ENCODE measurements around the gene PRR3. TPM values are rescaled to one million over a fixed set of nuclear protein-coding genes. Genes with fewer than 3 reads are reported as not detected.

PRR3 gene
- total and polyA plus RNA-seq, 2 of the 13 experiments (the other 11 are each of a cell fraction or from before 2014, with no cell fraction given): 14.6 to 21.2 TPM

- no peak for FAIRE-seq
- 75% methylated on average over 1 of the region's 1 CpG for WGBS (ENCODE audit: low lambda C conversion rate)
- Histone ChIP-seq H3K79me2 (ENCODE audit: insufficient read depth, low read length) (no peaks in the 10 kb centered on the region), H3K4me3 (replicated peaks in 1 of 3; ENCODE audit: insufficient read depth in 1 of 3, low read depth in 2 of 3, low read length in 3 of 3) (no peak overlapping the region), H3K4me1 (ENCODE audit: insufficient read depth, low read length) (no peaks in the 10 kb centered on the region), H3K4me2 (ENCODE audit: low read depth, low read length) (no peak overlapping the region), H3K36me3 (replicated peaks in 1 of 2; ENCODE audit: control insufficient read depth in 1 of 2, insufficient read depth in 2 of 2, low read length in 2 of 2) (peaks cover 22 to 68% of the 10 kb centered on the region in 2 experiments), H4K20me1 (ENCODE audit: insufficient read depth, low read length) (no peaks in the 10 kb centered on the region), H2AFZ (ENCODE audit: low read length) (no peak overlapping the region), H3K9ac (ENCODE audit: insufficient read depth, low read depth, low read length) (no peak overlapping the region), H3K27me3 (ENCODE audit: control insufficient read depth in 1 of 2, insufficient read depth in 2 of 2, low read length in 2 of 2) (no peaks in the 10 kb centered on the region), H3K27ac (ENCODE audit: extremely low read length, insufficient read depth, low read length) (no peak overlapping the region), H3K9me3 (ENCODE audit: low read length) (no peaks in the 10 kb centered on the region)
- intact Hi-C loops (cut with micrococcal nuclease; ENCODE audit: unreplicated experiment): no loop called here
- CTCF ChIA-PET (ENCODE audit: low intra/inter-chr PET ratio, low total read pairs): no interaction called here
- BruUV-seq (replicated peaks): no TSS peak
- no peak for ATAC-seq
- peak; percentile 72; the same call in 1 of the 2 replicates for TF ChIP-seq NFE2L2 (IDR thresholded peaks at IDR 0.05; ENCODE audit: low read length)
- 0 out of 4 replicates have a peak, but pooled peaks of 1 of the 2 experiments have one; percentile 16 for TF ChIP-seq MAFK (conservative IDR thresholded peaks at IDR 0.05 in 1 of 2, IDR thresholded peaks at IDR 0.05 in 1 of 2; ENCODE audit: low read length in 2 of 2)
- no peak for TF ChIP-seq HMGXB4 (CRISPR knock-in tag; IDR thresholded peaks at IDR 0.05; ENCODE audit: borderline replicate concordance in 1 of 2, low read depth in 1 of 2)
- no peak for TF ChIP-seq KDM1A (CRISPR knock-in tag; IDR thresholded peaks at IDR 0.05)
- in situ Hi-C loops (cut with HindIII; ENCODE audit: extremely low pct_ligation_motif_present, low pct_unique_long_range_greater_than_20kb): no loop called here
- POLR2A ChIA-PET: interaction anchor here (1.6 to 2.0 kb wide), 3 partner anchors 10 to 23 kb away, joined by 7 to 16 read pairs (median 7); partner anchors contain the start of gene ABCF1
- DNase-seq (ENCODE audit: low spot score): no peak
These were observed 33.9 kb downstream of the PRR3 start for GRCh38 chr6:30591008-30591407.

- no peaks in the 10 kb centered on the region for H3K79me2 ChIP-seq (ENCODE audit: insufficient read depth, low read length)
- no peak overlapping the region for H3K4me3 ChIP-seq (replicated peaks in 1 of 3; ENCODE audit: insufficient read depth in 1 of 3, low read depth in 2 of 3, low read length in 3 of 3)
- ChIA-PET POLR2A (interaction anchor here (1.0 to 1.3 kb wide), 4 partner anchors 9 to 22 kb away, joined by 3 to 5 read pairs (median 3); partner anchors contain the start of gene ABCF1), CTCF (ENCODE audit: low intra/inter-chr PET ratio, low total read pairs) (no interaction called here)
- no peak overlapping the region for H3K27ac ChIP-seq (ENCODE audit: extremely low read length, insufficient read depth, low read length)
- TSS peak; percentile 12 for BruUV-seq (replicated peaks)
- WGBS (ENCODE audit: low lambda C conversion rate): 96% methylated on average over 1 of the region's 1 CpG
- H3K4me1 ChIP-seq (ENCODE audit: insufficient read depth, low read length): no peaks in the 10 kb centered on the region
- in situ Hi-C loops (cut with HindIII; ENCODE audit: extremely low pct_ligation_motif_present, low pct_unique_long_range_greater_than_20kb) (no loop called here), intact Hi-C loops (cut with micrococcal nuclease; ENCODE audit: unreplicated experiment) (no loop called here)
- H3K9ac ChIP-seq (ENCODE audit: insufficient read depth, low read depth, low read length): no peak overlapping the region
- H3K9me3 ChIP-seq (ENCODE audit: low read length): no peaks in the 10 kb centered on the region
- peaks cover 19 to 58% of the 10 kb centered on the region in 2 experiments for H3K36me3 ChIP-seq (replicated peaks in 1 of 2; ENCODE audit: control insufficient read depth in 1 of 2, insufficient read depth in 2 of 2, low read length in 2 of 2)
- ATAC-seq: no peak
- H2AFZ ChIP-seq (ENCODE audit: low read length): no peak overlapping the region
- DNase-seq (ENCODE audit: low spot score): no peak
- FAIRE-seq: peak; percentile 28
- H3K4me2 ChIP-seq (ENCODE audit: low read depth, low read length): no peak overlapping the region
- TF ChIP-seq ZNF660 (CRISPR knock-in tag; IDR thresholded peaks at IDR 0.05; ENCODE audit: borderline replicate concordance, low read depth): no peak
- TF ChIP-seq MAFK (conservative IDR thresholded peaks at IDR 0.05 in 1 of 2, IDR thresholded peaks at IDR 0.05 in 1 of 2; ENCODE audit: low read length in 2 of 2): peak in 1 of 2 experiments; percentile 46; a peak in 1 of 4 replicates
- H4K20me1 ChIP-seq (ENCODE audit: insufficient read depth, low read length): no peaks in the 10 kb centered on the region
- H3K27me3 ChIP-seq (ENCODE audit: control insufficient read depth in 1 of 2, insufficient read depth in 2 of 2, low read length in 2 of 2): no peaks in the 10 kb centered on the region
These were observed 35.2 kb downstream of the PRR3 start for GRCh38 chr6:30592287-30592686.
